Tibial nerve (tissue), 4 donors: ENCODE measurements around the gene CCDC148. TPM values are rescaled to one million over a fixed set of nuclear protein-coding genes. Genes with fewer than 3 reads are reported as not detected.
"Not testable (repeated sequence)": the region's sequence is repeated elsewhere in the genome, so short reads cannot be mapped to it uniquely, and the experiment has no call there.

Source experiments
- DNase-seq, 2 donors: peaks; one replicate each; pipeline ENCODE4 v3.0.0-alpha.2; 2019; ENCODE audit warnings: low spot score in 2 of 2
- H3K27ac ChIP-seq, 4 donors: fragments of 200-600 bp; sonication (generic) in 3 of 4; one replicate each; pipeline ENCODE4 v1.5.1; 2017 to 2019; ENCODE audit warnings: mild to moderate bottlenecking in 1 of 4
- H3K27me3 ChIP-seq, 2 donors: fragments of 200-600 bp; sonication (generic) in 1 of 2; one replicate each; pipeline versions ENCODE4 v1.5.1 to v1.6.0; 2017 to 2019
- H3K36me3 ChIP-seq, 3 donors: fragments of 200-600 bp; sonication (generic); one replicate each; pipeline ENCODE4 v1.5.1; 2018 to 2019
- H3K4me1 ChIP-seq, 4 donors: fragments of 200-600 bp; sonication (generic) in 3 of 4; one replicate each; pipeline ENCODE4 v1.5.1; 2017 to 2019
- H3K4me3 ChIP-seq, 4 donors: fragments of 200-600 bp; sonication (generic) in 3 of 4; one replicate each; pipeline ENCODE4 v1.5.1; 2017 to 2019; ENCODE audit warnings: mild to moderate bottlenecking in 1 of 4, moderate library complexity in 1 of 4
- H3K9me3 ChIP-seq, 4 donors: fragments of 200-600 bp; sonication (generic) in 3 of 4; one replicate each; pipeline ENCODE4 v1.5.1; 2017 to 2019
- EP300 ChIP-seq, 2 donors: sonication (generic); formaldehyde crosslinking; IDR thresholded peaks; one replicate each; pipeline ENCODE4 v1.6.1; 2017; ENCODE audit warnings: antibody characterized with exemption in 2 of 2, mild to moderate bottlenecking in 1 of 2
- POLR2A ChIP-seq, 2 donors: fragments of 450-650 bp; IDR thresholded peaks; one replicate each; pipeline ENCODE4 v1.6.1; 2017; ENCODE audit warnings: antibody characterized with exemption in 2 of 2, mild to moderate bottlenecking in 2 of 2, moderate library complexity in 2 of 2
- WGBS, 2 donors: methylation state at CpG; one replicate each; pipeline ENCODE4 v1.1.5; 2018; 5-methylcytosine and 5-hydroxymethylcytosine counted together
- total RNA-seq, 4 donors: library from RNA; depleted of rRNA; stranded (reverse); fragments of >200 nt; gene quantifications; one replicate each; pipeline ENCODE4 v1.1.0, GENCODE V29; 2016
- TF ChIP-seq, protein P1 (sequence below), 5 experiments: fragments of 200-600 bp in 3 of 5; fragments of 450-650 bp in 2 of 5; sonication (generic) in 3 of 5; IDR thresholded peaks; one replicate each; pipeline ENCODE4 v1.5.1; 2016 to 2019; ENCODE audit warnings: antibody characterized with exemption in 5 of 5, mild to moderate bottlenecking in 3 of 5, moderate library complexity in 2 of 5

CCDC148 gene
- total RNA-seq, 4 donors from 2014 or later: 0.30 to 2.5 (median 1.9) TPM

DNA sequence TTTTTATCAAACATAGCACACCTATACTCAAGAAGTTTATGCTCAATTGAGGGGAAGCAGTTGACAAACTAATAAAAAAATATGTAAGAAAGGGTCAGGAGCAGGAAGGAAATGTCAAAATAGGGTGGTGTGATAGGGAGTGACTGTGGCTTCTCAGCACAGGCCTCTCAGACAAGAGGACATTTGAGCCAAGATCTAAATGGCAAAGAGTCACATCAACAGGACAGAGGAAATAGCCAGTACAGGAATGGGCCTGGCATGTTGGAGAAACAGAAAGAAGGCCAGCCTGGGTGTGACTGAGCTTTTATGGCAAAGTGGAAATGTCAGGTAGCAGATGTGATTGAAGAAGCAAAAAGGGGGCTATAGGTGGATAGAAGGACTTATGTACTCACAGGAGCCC, 117.0 kb downstream of the CCDC148 start:
- no peak for DNase-seq
- H3K4me1 ChIP-seq: no peaks in the 10 kb centered on the region
- TF ChIP-seq, protein P1, sequence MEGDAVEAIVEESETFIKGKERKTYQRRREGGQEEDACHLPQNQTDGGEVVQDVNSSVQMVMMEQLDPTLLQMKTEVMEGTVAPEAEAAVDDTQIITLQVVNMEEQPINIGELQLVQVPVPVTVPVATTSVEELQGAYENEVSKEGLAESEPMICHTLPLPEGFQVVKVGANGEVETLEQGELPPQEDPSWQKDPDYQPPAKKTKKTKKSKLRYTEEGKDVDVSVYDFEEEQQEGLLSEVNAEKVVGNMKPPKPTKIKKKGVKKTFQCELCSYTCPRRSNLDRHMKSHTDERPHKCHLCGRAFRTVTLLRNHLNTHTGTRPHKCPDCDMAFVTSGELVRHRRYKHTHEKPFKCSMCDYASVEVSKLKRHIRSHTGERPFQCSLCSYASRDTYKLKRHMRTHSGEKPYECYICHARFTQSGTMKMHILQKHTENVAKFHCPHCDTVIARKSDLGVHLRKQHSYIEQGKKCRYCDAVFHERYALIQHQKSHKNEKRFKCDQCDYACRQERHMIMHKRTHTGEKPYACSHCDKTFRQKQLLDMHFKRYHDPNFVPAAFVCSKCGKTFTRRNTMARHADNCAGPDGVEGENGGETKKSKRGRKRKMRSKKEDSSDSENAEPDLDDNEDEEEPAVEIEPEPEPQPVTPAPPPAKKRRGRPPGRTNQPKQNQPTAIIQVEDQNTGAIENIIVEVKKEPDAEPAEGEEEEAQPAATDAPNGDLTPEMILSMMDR (IDR thresholded peaks at IDR 0.05): no peak
- TF ChIP-seq POLR2A (IDR thresholded peaks at IDR 0.05) (no peak), EP300 (IDR thresholded peaks at IDR 0.05) (no peak)
- no peaks in the 10 kb centered on the region for H3K36me3 ChIP-seq
- H3K4me3 ChIP-seq: no peak overlapping the region
- H3K9me3 ChIP-seq: no peaks in the 10 kb centered on the region
- no peaks in the 10 kb centered on the region for H3K27me3 ChIP-seq
- no peak overlapping the region for H3K27ac ChIP-seq

DNA sequence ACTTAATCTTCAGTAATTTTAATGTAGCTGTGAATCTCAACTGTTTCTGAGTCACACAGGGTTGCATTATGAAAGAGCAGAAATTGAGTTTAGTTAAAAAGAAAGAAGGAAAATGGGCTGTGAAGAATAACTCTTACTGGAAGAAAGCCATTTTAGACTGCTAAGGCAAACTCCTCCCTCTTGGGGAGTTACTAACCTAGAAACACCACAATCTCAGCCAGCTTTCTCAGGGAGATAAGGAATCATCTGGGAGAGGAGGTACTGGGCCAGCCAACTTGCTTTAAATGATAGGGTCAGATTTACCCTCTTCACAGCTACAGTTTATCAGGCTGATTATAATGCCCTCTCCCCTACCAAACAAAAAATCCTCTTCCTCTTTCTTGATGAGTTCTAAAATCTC, 119.5 kb downstream of the CCDC148 start:
- H3K36me3 ChIP-seq: no peaks in the 10 kb centered on the region
- DNase-seq: no peak
- TF ChIP-seq EP300 (IDR thresholded peaks at IDR 0.05) (no peak), POLR2A (IDR thresholded peaks at IDR 0.05) (no peak)
- TF ChIP-seq, protein P1 (IDR thresholded peaks at IDR 0.05): no peak
- H3K9me3 ChIP-seq: peaks cover 0 to 5% (median 0%) of the 10 kb centered on the region in 4 donors
- no peaks in the 10 kb centered on the region for H3K27me3 ChIP-seq
- H3K4me3 ChIP-seq: no peak overlapping the region
- no peak overlapping the region for H3K27ac ChIP-seq
- H3K4me1 ChIP-seq: no peaks in the 10 kb centered on the region

DNA sequence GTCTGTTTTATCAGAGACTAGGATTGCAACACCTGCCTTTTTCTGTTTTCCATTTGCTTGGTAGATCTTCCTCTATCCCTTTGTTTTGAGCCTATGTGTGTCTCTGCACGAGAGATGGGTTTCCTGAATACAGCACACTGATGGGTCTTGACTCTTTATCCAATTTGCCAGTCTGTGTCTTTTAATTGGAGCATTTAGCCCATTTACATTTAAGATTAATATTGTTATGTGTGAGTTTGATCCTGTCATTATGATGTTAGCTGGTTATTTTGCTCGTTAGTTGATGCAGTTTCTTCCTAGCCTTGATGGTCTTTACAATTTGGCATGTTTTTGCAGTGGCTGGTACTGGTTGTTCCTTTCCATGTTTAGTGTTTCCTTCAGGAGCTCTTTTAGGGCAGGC, 124.8 kb downstream of the CCDC148 start:
- not testable (repeated sequence) for DNase-seq, H3K4me3 ChIP-seq, H3K36me3 ChIP-seq, H3K27ac ChIP-seq, H3K27me3 ChIP-seq, H3K4me1 ChIP-seq
- H3K9me3 ChIP-seq: peaks cover 0 to 24% (median 0%) of the 10 kb centered on the region in 4 donors
- 80 to 83% methylated on average over 2 of the region's 2 CpGs for WGBS, 2 donors

DNA sequence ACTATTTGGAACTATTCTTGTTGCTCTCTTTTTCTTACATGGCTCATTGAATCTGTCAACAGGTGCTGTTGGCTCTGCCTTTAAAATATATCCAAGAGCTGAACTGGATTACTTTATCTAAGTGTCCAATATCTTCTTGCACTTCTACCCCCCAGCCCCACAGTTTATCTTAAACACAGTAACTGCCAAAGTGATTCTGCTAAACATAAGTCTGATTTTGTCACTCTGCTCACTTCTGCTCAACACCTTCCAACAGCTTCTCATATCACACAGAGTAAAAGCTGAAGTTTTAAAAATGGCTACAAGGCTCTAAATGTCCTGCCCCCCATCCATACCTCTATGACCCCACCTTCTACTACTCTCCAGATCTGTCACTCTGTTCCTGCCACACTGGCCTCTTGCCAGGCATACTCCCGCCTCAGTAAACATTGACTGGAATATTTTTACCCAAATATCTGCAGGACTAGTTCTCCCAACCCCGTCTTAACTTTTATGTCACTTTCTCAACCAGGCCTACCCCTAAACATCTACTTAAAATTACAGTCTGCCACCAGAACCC, 130.7 kb downstream of the CCDC148 start:
- H3K4me3 ChIP-seq: no peak overlapping the region
- H3K27ac ChIP-seq: no peak overlapping the region
- no peak for DNase-seq
- peaks cover 0 to 11% (median 0%) of the 10 kb centered on the region in 4 donors for H3K9me3 ChIP-seq
- no peaks in the 10 kb centered on the region for H3K36me3 ChIP-seq
- TF ChIP-seq, protein P1 (IDR thresholded peaks at IDR 0.05): no peak
- TF ChIP-seq POLR2A (IDR thresholded peaks at IDR 0.05) (no peak), EP300 (IDR thresholded peaks at IDR 0.05) (no peak)
- 85 to 89% methylated on average over 2 of the region's 2 CpGs for WGBS, 2 donors
- no peaks in the 10 kb centered on the region for H3K27me3 ChIP-seq
- H3K4me1 ChIP-seq: no peaks in the 10 kb centered on the region

DNA sequence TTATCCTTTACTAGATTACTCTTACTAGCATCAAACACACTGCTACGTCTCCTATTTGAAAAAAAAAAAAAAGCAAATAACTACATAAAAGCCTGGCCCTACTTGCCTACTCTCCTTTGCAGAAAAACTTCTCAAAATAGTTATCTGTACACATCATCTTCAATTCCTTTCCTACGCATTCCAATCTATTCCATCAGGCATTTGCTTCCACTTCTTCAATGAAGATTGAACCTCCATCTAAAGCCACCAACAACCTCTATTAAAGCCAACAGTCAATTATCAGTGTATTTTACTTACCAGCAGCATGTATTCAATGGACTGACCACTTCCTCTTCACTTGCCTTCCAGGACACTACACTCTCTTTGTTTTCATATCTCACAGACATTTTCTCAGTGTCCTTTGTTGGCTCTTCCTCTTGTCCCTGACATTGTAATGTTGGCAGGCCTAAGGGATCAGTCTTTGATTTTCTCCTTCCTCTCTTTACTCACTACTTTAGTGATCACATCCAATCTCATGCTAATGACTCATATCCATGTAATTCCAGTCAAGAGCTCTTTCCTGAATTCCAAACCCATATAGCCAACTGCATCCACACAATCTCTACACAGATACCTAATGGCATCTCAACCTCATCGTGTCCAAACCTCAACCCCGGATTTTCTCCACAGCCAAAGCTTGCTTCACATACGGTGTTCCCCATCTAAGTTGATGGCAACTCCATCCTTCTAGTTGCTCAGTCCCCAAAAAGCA, 131.3 kb downstream of the CCDC148 start:
- Histone ChIP-seq H3K9me3 (peaks cover 0 to 11% (median 0%) of the 10 kb centered on the region in 4 donors), H3K4me3 (no peak overlapping the region), H3K36me3 (no peaks in the 10 kb centered on the region), H3K27me3 (no peaks in the 10 kb centered on the region), H3K4me1 (no peaks in the 10 kb centered on the region), H3K27ac (no peak overlapping the region)
- no peak for DNase-seq
- WGBS, 2 donors: 82 to 95% methylated on average over 5 of the region's 5 CpGs
- TF ChIP-seq EP300 (IDR thresholded peaks at IDR 0.05): no peak
- TF ChIP-seq POLR2A (IDR thresholded peaks at IDR 0.05): no peak
- TF ChIP-seq, protein P1 (IDR thresholded peaks at IDR 0.05): no peak
